GM06990 (cell line): Measurements from ENCODE around the gene ZFP30.

Source experiments
- DNase-seq: peaks from one replicate; pipeline ENCODE4 v3.0.0-alpha.2; 2011; ENCODE audit not compliant: insufficient read length; ENCODE audit errors: extremely low read depth
- H3K27me3 ChIP-seq: replicated peaks from 2 replicates; pipeline ENCODE4 v1.6.0; 2011; ENCODE audit warnings: low read length; ENCODE audit not compliant: control insufficient read depth, insufficient read depth
- H3K36me3 ChIP-seq: 2 replicates; pipeline ENCODE4 v1.5.1; 2011; ENCODE audit warnings: low read length; ENCODE audit not compliant: control insufficient read depth, insufficient read depth
- H3K4me3 ChIP-seq: replicated peaks from 2 replicates; pipeline ENCODE4 v1.5.1; 2011; ENCODE audit warnings: low read depth, mild to moderate bottlenecking, control low read depth, low read length
- CTCF ChIP-seq: IDR thresholded peaks from 2 replicates; pipeline ENCODE4 v1.5.1; 2011; ENCODE audit warnings: low read length, control low read depth, mild to moderate bottlenecking, inconsistent platforms; ENCODE audit not compliant: insufficient read depth, poor library complexity, severe bottlenecking

The ZFP30 gene

GRCh38 chr19:37655301-37655688 is at the start of gene ZFP30:
ZFP30 (minus strand) TSS chr19:37655465; CDS start chr19:37647822, 7,643 bp downstream.
- Histone ChIP-seq H3K4me3 (peak within 1 kb of the TSS; percentile 80), H3K27me3 (no peaks in the 10 kb centered on the region), H3K36me3 (no peaks in the 10 kb centered on the region)
- TF ChIP-seq CTCF: no peak
- no peak for DNase-seq

GRCh38 chr19:37699057-37699456 is 43.8 kb upstream of the ZFP30 start:
- peaks cover 4% of the 10 kb centered on the region for H3K36me3 ChIP-seq
- H3K4me3 ChIP-seq: no peak overlapping the region
- H3K27me3 ChIP-seq: no peaks in the 10 kb centered on the region
- TF ChIP-seq CTCF: no peak
- DNase-seq: no peak

GRCh38 chr19:37698216-37698615 is 43.0 kb upstream of the ZFP30 start:
- H3K27me3 ChIP-seq: no peaks in the 10 kb centered on the region
- TF ChIP-seq CTCF: no peak
- peaks cover 4% of the 10 kb centered on the region for H3K36me3 ChIP-seq
- no peak for DNase-seq
- H3K4me3 ChIP-seq: no peak overlapping the region

- H3K36me3 ChIP-seq: peaks cover 4% of the 10 kb centered on the region
- no peaks in the 10 kb centered on the region for H3K27me3 ChIP-seq
- DNase-seq: no peak
- H3K4me3 ChIP-seq: no peak overlapping the region
- TF ChIP-seq CTCF: no peak
Measured at GRCh38 chr19:37695144-37695899, 40.1 kb upstream of the ZFP30 start.

- TF ChIP-seq CTCF: no peak
- H3K4me3 ChIP-seq: no peak overlapping the region
- no peaks in the 10 kb centered on the region for H3K36me3 ChIP-seq
- DNase-seq: no peak
- H3K27me3 ChIP-seq: no peaks in the 10 kb centered on the region
Measured at GRCh38 chr19:37692956-37693620, 37.8 kb upstream of the ZFP30 start.
